GM21723 (cell line): ENCODE results near the gene FAM131C.
"Not testable (repeated sequence)": the region's sequence is repeated elsewhere in the genome, so short reads cannot be mapped to it uniquely, and the experiment has no call there.

Experiments used
- ATAC-seq: cut with Tn5 transposase; IDR thresholded peaks from one replicate; pipeline ENCODE4 v1.9.1; 2021; ENCODE audit warnings: mild to moderate bottlenecking, moderate library complexity; ENCODE audit not compliant: unreplicated experiment

FAM131C gene

GRCh38 chr1:16107039-16107438, 33.6 kb upstream of the FAM131C start:
- not testable (repeated sequence) for ATAC-seq

- no peak for ATAC-seq
Measured at GRCh38 chr1:16101623-16102022, 28.2 kb upstream of the FAM131C start.

GRCh38 chr1:16099412-16099811, 26.0 kb upstream of the FAM131C start:
- ATAC-seq: no peak

- no peak for ATAC-seq
Measured at GRCh38 chr1:16095447-16095846, 22.0 kb upstream of the FAM131C start.

- ATAC-seq: no peak
Measured at GRCh38 chr1:16094453-16095158, 21.2 kb upstream of the FAM131C start.

GRCh38 chr1:16093611-16094010, 20.2 kb upstream of the FAM131C start:
- ATAC-seq: no peak

GRCh38 chr1:16092923-16093511, 19.6 kb upstream of the FAM131C start:
- no peak for ATAC-seq

GRCh38 chr1:16092097-16092922, 18.9 kb upstream of the FAM131C start:
- no peak for ATAC-seq

- ATAC-seq: no peak
Measured at GRCh38 chr1:16091296-16091695, 17.8 kb upstream of the FAM131C start.

GRCh38 chr1:16090076-16090826, 16.8 kb upstream of the FAM131C start:
- no peak for ATAC-seq

- ATAC-seq: no peak
Measured at GRCh38 chr1:16088996-16089395, 15.5 kb upstream of the FAM131C start.

- no peak for ATAC-seq
Measured at GRCh38 chr1:16088351-16088911, 15.0 kb upstream of the FAM131C start.

- no peak for ATAC-seq
Measured at GRCh38 chr1:16087733-16088132, 14.3 kb upstream of the FAM131C start.

GRCh38 chr1:16085522-16085921, 12.1 kb upstream of the FAM131C start:
- ATAC-seq: no peak

- ATAC-seq: no peak
Measured at GRCh38 chr1:16083486-16083885, 10.0 kb upstream of the FAM131C start.

GRCh38 chr1:16082283-16083038, 9.0 kb upstream of the FAM131C start:
- no peak for ATAC-seq

GRCh38 chr1:16081636-16082035, 8.2 kb upstream of the FAM131C start:
- ATAC-seq: no peak

GRCh38 chr1:16080422-16081150, 7.1 kb upstream of the FAM131C start:
- ATAC-seq: no peak

- ATAC-seq: peak; percentile 69
Measured at GRCh38 chr1:16078925-16079656, 5.6 kb upstream of the FAM131C start.
